ENCODE data around the gene LTC4S.
"Not testable (repeated sequence)": the region's sequence is repeated elsewhere in the genome, so short reads cannot be mapped to it uniquely, and the experiment has no call there.

Gene LTC4S

DNA sequence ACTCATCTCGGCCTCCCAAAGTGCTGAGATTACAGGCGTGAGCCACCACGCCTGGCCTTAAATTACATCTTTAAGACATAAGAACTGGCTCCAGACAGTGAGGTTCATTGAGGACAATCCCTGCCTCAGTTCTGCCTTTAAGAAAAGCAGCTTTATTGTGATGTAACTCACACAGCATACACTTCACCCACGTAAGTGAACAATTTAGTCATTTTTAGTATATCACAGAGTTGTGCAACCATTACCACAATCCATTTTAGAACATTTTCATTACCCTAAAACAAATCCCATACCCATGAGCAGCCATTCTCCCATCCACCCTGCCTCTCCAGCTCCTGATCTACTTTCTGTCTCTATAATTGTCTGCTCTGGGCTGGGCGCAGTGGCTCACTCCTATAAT, 24.0 kb upstream of the LTC4S start:
- DNase-seq: no peak

- DNase-seq: no peak
These were observed 22.4 kb upstream of the LTC4S start for GRCh38 chr5:179771311-179771895.

DNA sequence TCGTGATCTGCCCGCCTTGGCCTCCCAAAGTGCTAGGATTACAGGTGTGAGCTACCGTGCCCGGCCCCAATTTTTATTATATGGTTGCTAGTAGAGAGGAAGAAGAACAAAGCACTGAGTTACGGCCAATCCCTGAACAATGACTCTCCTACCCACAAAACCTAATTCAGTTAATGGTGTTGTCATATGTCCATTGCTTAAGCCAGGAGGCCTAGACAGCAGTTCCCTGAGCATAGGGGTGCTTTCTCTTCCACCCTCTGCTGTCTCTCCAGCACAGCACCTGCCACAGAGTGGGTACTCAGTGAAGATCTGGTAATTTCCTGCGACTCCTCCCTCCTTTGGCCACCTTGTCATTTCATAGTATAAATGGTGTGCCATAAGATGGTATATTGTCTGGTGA, 21.4 kb upstream of the LTC4S start:
- DNase-seq: no peak

DNA sequence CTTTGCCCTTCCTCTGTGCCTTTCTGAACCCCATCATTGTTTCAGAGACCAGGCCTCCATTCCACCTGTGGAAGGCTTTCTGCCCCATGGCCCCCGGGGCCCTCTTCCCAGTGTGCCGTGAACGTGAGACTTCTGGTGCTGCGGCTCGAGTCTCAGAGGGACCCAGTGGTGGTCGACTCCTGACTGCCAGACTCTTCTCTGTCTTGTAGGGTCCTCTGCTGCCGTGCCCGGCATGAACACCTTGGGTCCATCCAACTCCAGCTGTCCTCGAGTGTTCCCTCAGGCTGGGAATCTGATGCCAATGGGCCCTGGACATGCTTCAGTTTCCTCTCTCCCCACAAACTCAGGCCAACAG, 20.1 kb upstream of the LTC4S start:
- no peak for DNase-seq

DNA sequence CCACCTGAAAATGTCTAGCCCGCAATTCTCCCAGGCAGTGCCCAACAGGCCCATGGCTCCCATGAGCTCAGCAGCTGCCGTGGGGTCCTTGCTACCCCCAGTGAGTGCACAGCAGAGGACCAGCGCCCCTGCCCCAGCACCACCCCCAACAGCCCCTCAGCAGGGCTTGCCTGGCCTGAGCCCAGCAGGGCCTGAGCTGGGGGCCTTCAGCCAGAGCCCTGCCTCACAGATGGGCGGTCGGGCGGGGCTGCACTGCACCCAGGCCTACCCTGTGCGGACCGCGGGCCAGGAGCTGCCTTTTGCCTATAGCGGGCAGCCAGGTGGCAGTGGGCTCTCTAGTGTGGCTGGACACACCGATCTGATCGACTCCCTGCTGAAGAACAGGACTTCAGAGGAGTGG, 19.3 kb upstream of the LTC4S start:
- DNase-seq: no peak

DNA sequence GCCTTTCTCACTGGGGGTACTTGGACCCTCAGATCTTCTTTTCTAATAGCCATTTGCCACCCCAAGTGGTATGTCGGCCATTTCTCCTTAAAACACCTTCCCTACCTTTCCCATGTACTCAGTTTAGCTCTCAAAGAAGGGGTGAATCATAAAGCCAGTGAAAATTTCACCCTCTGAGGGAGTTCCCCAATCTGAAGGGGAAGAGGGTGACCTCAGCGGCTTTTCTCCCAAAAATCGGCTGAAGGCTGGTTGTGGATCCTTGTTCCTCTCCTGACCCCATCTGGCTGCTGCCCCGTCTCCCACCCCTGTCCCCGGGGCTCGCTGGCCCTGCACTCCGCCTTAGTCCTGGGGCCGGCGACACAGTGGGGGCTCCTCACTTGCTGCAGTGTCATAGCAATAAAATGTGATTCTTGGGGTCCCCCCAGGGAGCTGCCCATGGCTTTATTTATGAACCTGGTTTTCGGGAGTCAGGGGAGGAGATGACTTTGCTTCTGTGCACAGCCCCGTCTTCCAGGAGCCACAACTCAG, 17.3 kb upstream of the LTC4S start:
- DNase-seq: no peak

GRCh38 chr5:179777456-179777855, 16.3 kb upstream of the LTC4S start:
- DNase-seq: no peak

GRCh38 chr5:179777909-179778308, 15.9 kb upstream of the LTC4S start:
- DNase-seq: no peak

- no peak for DNase-seq
These were observed 15.2 kb upstream of the LTC4S start for GRCh38 chr5:179778591-179778990.

- no peak for DNase-seq
These were observed 14.0 kb upstream of the LTC4S start for GRCh38 chr5:179779826-179780225.

DNA sequence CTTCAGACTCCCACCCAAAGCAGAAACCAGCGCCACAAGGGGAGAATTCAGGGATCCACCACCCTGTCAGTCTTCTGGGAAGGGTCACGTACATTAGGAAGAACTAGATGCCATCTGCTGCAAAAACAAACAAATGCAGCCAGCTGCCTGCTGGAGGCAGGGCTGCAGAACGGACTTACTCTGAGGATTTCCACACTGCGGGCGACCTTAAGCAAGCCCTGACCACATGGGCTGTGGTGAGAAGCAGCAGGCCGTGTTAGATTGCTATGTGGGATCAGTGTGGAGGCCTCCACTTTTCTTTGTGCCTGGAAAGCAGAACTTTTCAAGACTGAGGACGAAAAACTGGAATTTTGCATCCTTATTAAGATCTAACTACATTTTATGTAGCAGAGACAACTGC, 13.4 kb upstream of the LTC4S start:
- DNase-seq: no peak

GRCh38 chr5:179781846-179782245, 11.9 kb upstream of the LTC4S start:
- DNase-seq: no peak

- no peak for DNase-seq
These were observed 10.7 kb upstream of the LTC4S start for GRCh38 chr5:179783128-179783527.

DNA sequence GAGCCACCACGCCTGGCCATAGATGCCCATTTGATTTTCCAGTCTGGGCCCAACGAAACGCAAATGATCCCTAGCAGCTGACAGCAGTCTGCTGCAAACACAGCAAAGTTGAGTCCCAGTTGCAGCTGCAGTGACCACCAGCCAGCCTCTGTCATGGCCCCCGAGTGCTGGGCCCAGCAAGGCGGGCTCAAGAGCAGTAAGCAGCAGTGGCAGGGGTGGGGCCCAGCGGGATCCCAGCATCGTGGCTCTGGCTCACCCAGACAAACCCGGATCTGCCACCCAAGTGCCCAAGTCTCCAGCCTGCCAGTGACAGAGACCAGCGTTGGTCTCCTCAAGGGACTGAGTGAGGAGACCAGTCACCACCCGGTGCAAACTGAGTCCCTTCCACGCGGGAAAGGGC, 6.9 kb upstream of the LTC4S start:
- DNase-seq: no peak

DNA sequence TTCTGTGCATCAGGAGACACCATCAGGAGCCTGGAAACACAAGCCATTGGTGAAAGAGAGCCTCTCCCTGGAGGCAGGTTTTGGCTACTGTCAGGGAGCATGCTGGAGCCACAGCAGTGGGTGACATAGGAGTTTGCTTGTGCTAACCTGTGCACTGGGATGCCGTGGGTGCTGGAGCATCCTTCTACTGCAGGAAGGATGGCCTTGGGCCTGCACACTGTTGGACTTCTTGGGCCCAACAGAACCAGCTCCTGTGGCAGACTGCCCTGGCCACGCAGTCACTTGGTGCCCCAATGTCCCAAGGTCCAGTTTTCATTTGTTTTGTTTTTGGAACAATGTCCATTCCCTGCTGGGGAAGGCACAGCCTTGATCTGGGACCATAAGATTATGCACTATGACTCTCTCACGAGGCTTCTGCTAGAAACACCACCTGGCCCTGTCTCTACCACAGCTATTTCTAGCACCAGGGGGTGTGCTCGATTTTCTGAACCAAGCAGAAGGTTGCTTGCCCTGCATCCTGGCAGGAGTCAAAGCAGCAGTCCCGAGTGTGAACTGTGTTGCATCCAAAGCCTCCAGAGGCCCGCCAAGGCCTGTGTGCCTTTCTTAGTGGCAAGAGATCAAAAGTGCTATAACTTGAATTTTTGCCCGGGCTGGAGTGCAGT, 5.5 kb upstream of the LTC4S start:
- no peak for DNase-seq

DNA sequence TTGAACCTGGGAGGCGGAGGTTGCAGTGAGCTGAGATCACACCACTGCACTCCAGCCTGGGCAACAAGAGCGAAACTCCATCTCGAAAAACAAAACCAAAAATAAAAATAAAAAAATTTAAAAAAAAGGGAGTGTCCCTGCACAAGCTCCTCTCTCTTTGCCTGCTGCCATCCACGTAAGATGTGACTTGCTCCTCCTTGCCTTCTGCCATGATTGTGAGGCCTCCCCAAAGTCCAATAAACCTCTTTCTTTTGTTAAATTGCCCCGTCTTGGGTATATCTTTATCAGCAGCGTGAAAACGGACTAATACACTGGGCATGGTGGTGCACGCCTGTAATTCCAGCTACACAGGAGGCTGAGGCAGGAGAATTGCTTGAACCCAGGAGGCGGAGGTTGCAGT, 4.5 kb upstream of the LTC4S start:
- not testable (repeated sequence) for DNase-seq

GRCh38 chr5:179791881-179792611, 1.7 kb upstream of the LTC4S start:
- DNase-seq: no peak

DNA sequence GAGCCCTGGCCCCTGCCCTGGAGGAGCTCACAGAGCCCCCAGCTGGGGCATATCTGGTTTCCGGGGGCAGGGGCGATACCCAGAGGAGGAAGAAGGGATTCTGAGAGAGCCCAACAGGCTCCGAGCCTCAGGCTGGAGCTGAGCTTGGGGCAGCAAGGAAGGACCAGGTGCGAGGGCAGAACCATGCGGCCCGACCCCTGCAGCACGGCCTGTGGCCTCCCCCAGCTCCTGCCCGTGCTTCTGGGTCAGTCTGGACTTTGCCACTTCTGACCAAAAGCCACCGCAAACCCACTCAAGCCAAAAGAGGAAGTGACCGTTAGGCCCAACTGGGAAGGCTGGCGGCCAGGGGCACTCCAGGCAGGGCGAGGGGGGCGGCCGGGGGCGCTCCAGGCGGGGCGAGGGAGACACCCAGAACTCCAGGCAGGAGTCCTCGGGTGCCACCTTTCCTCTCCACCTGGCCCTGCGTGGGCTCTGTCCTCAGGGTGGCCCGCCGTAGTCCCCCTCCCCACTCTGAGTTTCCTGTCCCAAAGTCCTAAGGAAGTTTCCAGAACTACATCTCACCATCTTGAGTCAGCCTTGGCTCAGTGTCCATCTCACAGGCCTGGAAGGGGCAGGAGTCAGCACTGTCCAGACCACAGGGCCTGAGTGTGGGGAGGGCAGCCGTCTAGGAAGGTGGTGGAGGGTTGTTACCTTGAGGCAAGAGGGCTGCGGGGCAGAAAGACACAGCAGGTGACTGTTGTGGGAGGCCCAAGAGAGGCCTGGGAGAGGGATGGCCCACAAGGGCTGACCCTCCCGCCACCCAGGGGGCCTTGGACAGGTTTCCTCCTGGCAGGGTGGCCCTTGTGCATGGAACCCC, 946 bp upstream of the LTC4S start:
- no peak for DNase-seq

DNA sequence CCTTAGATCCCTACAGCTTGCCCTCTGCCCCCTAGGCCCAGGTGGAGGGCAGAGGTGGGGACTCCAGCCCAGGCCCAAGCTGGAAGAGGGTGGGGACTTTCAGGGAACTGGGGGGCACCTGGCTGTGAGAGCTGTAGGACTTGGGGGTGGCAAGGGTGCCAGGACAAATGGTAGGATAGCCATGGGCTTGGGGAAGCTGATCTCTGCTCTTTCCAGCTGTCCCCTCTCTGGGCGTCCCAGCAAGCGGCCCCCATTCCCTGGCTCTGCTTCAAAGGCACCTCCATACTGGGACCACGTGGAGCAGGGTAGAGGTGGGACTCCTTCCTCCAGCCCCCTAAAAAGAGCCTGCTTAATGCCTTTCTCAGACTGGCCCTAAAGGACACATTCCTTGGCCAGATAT, 385 bp downstream of the LTC4S start:
- no peak for DNase-seq

- DNase-seq: no peak
These were observed 789 bp downstream of the LTC4S start for GRCh38 chr5:179794575-179794974.

DNA sequence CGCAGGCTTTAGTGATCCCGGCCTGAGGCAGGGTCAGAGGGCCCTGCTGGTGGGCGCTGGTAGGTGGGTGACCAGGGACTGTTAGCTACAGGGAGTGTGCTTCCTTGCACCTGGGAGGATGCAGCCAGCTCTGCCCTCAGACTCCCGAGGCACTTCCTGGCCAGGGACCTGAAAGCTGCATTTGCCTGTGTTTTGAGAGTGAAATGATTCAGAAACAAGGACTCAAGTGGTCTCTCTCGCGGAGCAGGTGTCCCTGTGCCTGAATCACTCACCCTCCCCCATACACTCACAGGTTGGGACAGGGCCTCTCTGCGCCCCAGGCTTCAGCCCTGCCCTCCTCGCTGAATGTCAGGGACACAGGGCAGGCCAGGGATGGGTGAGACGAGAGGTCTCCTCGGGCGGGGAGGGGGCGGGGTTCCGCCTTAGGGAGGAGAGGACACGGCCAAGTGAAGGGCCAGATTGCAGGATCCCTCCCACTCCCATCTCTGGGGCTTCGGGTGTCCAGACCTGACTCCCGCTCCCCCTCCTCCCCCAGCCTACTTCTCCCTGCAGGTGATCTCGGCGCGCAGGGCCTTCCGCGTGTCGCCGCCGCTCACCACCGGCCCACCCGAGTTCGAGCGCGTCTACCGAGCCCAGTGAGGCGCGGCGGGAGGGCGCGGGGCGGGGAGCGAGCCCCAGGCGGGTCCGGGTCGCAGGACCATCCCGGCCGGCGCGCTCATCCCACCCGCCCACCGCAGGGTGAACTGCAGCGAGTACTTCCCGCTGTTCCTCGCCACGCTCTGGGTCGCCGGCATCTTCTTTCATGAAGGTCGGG, 1.5 kb downstream of the LTC4S start:
- no peak for DNase-seq

All from activated CD4-positive, alpha-beta T cell treated with anti-CD3 and anti-CD28 coated beads for 1 hour (primary cell).